DMS79 (cell line): Measurements from ENCODE around the gene DOCK8.
"Not testable (repeated sequence)": the region's sequence is repeated elsewhere in the genome, so short reads cannot be mapped to it uniquely, and the experiment has no call there.

Source experiments
- DNase-seq: peaks from one replicate; lab custom pipeline; 2025; lab: John Stamatoyannopoulos, UW

Gene DOCK8

DNA sequence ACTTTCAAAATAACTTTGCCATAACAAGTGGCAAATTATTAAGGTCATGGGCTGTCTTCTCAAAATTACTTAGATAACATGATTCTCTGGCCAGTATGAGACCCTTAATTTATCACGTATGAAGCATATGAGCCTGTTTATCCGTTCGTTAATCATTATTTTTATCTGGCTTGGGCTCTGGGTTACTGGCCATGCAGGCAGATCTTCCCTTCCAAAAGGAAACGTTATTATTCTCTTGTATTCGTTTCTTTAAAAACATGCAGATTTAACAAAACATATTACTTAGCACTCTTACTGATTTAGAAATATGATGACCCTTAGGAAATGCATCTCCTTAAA lies 148.6 kb downstream of the DOCK8 start:
- DNase-seq = no peak

DNA sequence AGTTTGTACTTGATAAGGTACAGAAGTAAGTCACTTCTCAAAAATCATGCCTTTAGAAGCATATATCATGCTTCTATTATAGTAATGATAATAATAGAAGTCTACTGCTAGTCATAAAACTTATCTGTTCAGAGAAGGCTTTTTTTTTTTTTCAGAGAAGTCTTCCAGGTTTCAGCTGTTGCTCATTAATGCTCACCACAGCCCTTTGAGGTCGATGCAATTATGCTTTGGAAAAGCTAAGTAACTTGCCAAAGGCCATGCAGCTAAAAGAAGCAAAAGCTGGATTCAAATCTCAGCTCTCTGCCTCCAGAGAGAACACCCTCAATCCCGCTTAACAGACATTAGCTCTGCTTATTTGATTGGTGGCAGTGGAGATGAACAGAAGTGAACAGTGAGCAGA lies 150.8 kb downstream of the DOCK8 start:
- no peak for DNase-seq

GRCh38 chr9:366620-367019 lies 152.0 kb downstream of the DOCK8 start:
- no peak for DNase-seq

DNA sequence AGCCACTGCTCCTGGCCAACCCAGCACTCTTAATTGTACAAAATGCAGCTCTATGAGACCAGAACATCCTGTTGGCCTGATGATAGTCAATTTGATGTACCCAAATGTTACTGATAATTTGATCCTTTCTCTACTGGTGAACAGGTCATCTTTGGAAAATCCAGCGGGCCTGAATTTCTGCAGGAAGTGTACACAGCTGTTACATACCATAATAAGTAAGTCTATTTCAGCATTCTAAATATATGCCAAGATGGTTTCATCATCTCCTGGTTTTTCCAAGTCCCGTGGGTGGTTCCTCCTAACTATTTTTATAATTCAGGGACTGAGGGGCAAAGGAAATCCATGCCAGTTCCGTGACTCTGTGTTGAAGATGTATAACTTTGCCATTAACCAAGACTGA lies 155.4 kb downstream of the DOCK8 start:
- DNase-seq = no peak

GRCh38 chr9:371349-371748 lies 156.7 kb downstream of the DOCK8 start:
- DNase-seq = no peak

- DNase-seq = no peak
These were observed 157.5 kb downstream of the DOCK8 start for GRCh38 chr9:372128-372527.

- no peak for DNase-seq
These were observed 159.1 kb downstream of the DOCK8 start for GRCh38 chr9:373759-374206.

GRCh38 chr9:374736-375135 lies 160.1 kb downstream of the DOCK8 start:
- DNase-seq = no peak

DNA sequence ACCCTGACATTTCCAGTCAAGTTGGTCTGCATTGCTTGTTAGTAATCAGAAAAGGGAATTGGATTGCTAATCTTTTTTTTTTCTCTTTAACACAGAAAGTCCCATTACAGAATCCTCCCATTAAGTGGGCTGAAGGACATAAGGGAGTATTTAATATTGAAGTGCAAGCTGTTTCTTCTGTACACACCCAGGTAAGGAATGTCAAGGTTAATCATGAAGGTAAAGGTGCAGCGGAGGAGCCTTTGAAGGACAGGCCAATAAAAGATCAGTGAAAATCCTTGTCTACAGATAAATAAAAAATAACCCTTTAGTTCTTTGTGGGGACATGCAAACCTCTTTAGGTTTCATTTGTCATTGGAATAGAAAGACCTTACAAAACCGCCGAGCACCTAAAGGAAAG lies 161.4 kb downstream of the DOCK8 start:
- no peak for DNase-seq

GRCh38 chr9:378263-378662 lies 163.6 kb downstream of the DOCK8 start:
- no peak for DNase-seq

DNA sequence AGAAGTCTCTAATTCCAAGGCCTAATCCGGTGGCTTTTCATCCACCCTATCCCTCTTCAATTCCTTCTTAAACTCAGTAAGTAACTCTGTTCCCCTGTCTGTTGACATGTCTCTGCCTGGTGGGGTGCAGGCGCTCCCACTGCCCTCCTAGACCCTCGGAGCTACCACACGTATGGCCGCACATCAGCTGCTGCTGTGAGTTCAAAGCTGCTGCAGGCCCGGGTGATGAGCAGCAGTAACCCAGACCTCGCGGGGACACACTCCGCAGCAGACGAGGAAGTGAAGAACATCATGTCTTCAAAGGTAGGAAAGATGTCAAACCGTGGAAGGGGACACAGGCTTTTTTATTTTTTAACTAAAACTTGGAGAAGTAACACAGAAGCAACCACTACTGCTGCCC lies 167.7 kb downstream of the DOCK8 start:
- no peak for DNase-seq

GRCh38 chr9:385818-386398 lies 171.2 kb downstream of the DOCK8 start:
- DNase-seq = no peak

DNA sequence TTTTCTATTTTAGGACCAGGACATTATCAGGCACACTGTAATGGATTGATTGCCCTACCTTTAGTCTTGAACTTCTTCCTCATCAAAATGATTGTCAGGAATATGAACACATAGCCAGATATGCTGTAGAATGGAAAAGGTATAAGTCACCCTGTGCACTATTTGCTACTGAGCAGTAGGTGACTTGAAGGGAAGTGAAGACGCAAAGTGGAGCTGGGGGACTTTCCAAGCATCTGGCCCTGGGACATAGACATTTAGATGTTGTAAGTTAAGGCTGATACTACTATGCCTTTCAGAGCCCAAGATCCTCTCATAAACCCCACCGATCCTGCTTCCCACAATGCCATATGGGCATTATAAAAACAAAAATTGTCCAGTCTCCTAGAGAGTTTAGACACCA lies 174.5 kb downstream of the DOCK8 start:
- no peak for DNase-seq

DNA sequence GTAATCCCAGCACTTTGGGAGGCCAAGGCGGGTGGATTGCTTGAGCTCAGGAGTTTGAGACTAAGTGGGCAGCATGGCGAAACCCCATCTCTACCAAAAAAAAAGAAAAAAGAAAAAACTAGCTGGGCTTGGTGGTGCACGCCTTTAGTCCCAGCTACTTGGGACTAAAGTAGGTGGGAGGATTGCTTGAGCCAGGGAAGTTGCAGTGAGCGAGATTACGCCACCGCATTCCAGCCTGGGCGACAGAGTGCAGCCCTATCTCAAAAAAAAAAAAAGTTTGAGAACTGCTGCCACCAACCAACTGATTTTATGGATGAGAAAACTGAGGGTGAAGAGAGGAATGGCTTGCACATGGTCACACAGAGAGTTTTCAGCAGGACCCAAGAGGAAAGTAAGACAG lies 175.1 kb downstream of the DOCK8 start:
- DNase-seq = no peak

DNA sequence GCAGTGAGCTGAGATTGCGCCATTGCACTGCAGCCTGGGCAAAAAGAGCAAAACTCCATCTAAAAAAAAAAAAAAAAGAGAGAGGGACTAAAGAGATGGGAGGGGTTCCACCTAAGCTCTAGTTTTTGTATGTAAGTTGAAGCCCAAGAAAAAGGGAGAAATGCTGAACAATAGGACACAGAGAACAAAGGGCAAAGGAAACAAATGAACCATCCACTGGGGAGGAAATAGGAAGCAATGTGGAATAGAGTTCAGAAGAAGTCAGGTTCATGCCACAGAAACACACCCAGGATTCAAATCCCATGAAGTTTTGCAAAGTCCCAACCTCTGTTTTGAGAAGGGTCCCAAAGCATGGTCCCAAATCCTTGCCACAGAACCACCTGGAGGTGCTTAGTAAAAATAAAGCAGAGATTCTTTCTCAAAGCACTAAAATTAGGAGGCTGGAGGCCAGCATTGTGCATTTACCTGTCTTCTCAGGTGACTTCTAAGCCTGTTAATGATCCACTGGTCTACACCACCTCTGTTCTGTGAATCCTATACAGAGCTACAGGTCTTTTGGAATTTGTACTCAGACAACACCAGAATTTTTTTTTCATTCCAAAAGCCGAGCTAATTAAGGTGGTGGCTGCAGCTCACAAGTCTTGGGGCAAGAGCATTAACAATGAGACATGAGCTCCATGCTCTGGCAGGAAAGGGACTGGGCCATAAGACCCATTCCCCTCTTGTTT lies 177.6 kb downstream of the DOCK8 start:
- no peak for DNase-seq

DNA sequence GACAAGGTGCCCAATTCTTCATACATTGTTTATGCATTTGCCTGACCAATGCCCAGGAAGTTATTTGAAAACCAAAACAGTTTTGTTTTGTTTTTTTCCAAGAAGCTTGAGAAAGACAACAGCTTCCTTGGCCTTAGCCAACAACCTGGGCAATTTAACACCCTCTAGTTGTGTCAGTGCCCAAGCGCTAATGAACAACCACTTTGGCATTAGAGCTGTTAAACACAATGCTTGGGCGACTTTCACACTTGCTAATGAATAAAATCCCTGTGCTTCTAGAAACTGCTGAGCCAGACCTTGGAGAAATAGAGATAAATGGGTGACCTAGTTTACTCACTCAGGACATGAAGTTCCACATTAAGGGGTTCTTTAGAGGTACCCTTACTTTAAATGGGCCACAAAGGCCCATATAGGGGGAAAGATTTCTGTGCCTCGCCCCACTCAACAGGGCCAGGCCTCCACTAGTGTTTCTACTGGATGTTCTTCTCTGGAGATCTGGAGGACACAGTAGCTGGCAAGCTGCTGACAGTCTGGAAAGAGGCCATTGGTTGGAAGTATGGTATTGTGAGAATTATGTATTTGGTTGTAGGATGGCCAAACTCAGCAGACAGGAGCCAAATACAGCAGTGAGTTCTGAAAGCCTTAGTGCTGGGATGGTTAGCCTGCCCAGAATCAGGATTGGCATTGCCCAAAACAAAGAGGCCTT lies 179.8 kb downstream of the DOCK8 start:
- no peak for DNase-seq

DNA sequence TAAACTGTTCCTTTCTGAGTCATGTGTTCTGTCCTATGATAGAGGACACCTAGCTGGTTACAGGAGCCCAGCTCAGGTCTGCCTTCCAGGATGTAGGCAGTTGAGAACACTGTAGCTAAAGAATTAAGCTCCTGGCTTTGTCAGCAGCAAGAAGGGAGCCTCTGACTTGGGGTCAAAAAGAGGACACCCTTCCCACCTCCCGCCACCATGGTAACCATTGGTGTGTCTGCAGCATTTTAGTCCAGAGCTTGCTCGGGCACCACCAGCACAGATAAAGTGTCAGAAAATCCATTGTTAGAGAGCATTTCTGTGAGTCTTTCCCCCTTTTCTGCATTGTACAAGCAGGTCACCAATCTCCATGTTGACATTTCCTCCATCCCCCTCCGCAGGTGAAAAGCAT lies 181.7 kb downstream of the DOCK8 start:
- DNase-seq = no peak

DNA sequence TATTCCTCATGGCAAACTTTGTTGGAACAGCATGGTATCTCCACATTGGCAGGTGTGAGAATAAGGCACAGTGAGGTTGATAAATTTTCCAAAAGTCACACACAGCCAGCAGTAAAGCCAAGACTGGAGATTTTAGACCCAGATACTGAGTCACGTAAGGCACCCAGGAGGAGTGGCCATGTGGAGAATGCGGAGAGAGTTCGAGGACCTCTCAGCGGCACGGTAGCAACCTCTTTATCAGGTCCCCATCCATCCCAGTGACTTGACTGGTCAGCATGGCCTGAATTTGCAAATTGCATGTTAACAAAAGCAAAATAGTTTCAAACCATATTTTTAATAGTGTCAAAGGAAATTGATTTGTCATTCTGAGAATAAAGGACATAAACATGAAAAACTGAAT lies 183.4 kb downstream of the DOCK8 start:
- no peak for DNase-seq

GRCh38 chr9:401223-401622 lies 186.6 kb downstream of the DOCK8 start:
- DNase-seq = no peak

DNA sequence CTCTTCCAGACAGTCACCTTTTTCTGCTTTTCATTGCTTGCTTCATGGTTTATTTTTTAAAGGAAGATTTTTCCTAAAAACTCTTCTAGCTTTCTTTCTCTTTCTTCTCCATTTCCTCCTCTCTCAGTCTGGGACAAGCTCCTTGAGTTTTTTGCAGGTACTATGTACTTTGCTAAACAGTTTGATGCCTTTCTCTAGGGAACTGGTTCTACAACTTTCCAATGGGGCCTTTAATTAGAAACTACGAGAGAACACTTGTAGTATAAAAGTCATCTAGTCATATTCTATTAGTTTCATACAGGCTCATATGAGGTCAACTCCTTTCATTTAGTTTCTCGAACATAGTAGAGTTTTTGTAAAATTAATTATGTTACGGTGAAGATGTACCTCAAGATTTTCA lies 189.6 kb downstream of the DOCK8 start:
- no peak for DNase-seq

GRCh38 chr9:405341-405740 lies 190.7 kb downstream of the DOCK8 start:
- no peak for DNase-seq

DNA sequence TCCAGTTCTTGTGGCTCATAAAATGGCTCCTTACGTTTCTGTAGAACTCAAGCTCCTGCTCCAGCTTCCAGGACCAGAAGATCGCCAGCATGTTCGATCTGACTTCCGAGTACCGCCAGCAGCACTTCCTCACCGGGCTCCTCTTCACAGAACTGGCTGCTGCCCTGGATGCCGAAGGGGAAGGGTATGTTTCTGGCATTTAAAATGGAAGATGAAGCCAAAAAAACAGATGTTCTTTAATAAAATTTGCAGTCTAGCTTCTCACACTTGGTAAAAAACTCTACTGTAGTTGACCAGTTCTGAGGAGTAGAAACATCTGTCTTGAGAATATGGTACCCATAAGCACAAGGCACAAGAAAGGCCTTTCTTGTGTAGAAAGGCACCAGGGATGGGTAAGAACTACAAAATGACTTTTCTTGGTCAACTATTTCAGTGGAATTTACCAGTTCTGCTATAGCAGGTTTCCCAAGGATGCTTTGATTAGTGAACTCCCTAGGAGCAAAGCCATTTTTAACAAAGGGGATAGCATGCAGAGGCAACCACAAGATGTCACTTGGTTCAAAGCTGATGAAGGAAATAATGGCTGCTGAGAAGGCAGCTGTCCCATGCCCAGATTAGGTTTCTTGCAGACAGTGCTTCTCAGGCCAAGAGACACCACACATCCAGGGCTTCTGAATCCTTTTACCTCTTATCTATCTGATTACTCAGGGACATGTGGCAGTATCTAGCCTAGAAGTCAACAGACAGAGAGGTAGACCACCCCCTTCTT lies 192.4 kb downstream of the DOCK8 start:
- DNase-seq = no peak

GRCh38 chr9:409655-410054 lies 195.0 kb downstream of the DOCK8 start:
- not testable (repeated sequence) for DNase-seq
